Gastroesophageal sphincter (tissue), 3 donors: ENCODE measurements around the gene TMEM108.

ENCODE experiments used
- EP300 ChIP-seq: sonication (generic); formaldehyde crosslinking; IDR thresholded peaks from one replicate; pipeline ENCODE4 v1.6.1; 2017; ENCODE audit warnings: antibody characterized with exemption, mild to moderate bottlenecking
- POLR2A ChIP-seq, 2 donors: fragments of 450-650 bp; IDR thresholded peaks; one replicate each; pipeline ENCODE4 v1.6.1; 2017; ENCODE audit warnings: antibody characterized with exemption in 2 of 2, mild to moderate bottlenecking in 2 of 2, moderate library complexity in 1 of 2
- POLR2AphosphoS5 ChIP-seq: sonication (generic); formaldehyde crosslinking; IDR thresholded peaks from one replicate; pipeline ENCODE4 v1.6.1; 2017; ENCODE audit warnings: antibody characterized with exemption
- TF ChIP-seq, protein P1 (sequence below), 4 experiments: fragments of 200-600 bp in 2 of 4; fragments of 450-650 bp in 2 of 4; sonication (generic) in 1 of 4; IDR thresholded peaks; one replicate each; pipeline ENCODE4 v1.5.1; 2017 to 2019; ENCODE audit warnings: antibody characterized with exemption in 4 of 4, mild to moderate bottlenecking in 2 of 4, moderate library complexity in 2 of 4

DNA sequence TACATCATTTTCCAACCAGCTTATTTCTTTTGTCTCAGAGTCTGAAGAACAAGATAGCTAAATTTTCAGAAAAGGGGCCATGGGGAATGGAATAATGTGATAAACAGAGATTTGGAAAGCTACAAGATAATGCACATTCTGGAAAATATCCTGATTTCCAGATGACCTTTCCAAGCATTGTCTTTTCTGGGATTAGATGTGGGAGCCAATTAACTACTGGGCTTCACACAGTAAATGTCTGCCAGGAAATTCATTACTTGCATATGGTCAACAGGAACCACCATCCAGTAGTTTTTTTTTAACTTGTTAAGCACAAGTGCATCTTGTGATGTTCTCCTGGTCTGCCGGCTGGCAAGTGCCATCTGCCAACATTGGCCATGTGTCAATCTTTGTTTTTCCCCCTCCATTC is 230.5 kb downstream of the TMEM108 start:
- TF ChIP-seq EP300 (no peak), POLR2A (IDR thresholded peaks at IDR 0.05) (no peak), POLR2AphosphoS5 (no peak)
- TF ChIP-seq, protein P1, sequence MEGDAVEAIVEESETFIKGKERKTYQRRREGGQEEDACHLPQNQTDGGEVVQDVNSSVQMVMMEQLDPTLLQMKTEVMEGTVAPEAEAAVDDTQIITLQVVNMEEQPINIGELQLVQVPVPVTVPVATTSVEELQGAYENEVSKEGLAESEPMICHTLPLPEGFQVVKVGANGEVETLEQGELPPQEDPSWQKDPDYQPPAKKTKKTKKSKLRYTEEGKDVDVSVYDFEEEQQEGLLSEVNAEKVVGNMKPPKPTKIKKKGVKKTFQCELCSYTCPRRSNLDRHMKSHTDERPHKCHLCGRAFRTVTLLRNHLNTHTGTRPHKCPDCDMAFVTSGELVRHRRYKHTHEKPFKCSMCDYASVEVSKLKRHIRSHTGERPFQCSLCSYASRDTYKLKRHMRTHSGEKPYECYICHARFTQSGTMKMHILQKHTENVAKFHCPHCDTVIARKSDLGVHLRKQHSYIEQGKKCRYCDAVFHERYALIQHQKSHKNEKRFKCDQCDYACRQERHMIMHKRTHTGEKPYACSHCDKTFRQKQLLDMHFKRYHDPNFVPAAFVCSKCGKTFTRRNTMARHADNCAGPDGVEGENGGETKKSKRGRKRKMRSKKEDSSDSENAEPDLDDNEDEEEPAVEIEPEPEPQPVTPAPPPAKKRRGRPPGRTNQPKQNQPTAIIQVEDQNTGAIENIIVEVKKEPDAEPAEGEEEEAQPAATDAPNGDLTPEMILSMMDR (IDR thresholded peaks at IDR 0.05) = no peak
